Activated CD8-positive, alpha-beta memory T cell treated with anti-CD3 and anti-CD28 coated beads for 48 hours (primary cell): ENCODE results near the gene SNAP23.

Experiments used
- DNase-seq, 3 experiments: peaks; one replicate each; pipeline ENCODE4 v3.0.0-alpha.2; 2020; ENCODE audit warnings: low read depth in 2 of 3, low spot score in 2 of 3

The SNAP23 gene

DNA sequence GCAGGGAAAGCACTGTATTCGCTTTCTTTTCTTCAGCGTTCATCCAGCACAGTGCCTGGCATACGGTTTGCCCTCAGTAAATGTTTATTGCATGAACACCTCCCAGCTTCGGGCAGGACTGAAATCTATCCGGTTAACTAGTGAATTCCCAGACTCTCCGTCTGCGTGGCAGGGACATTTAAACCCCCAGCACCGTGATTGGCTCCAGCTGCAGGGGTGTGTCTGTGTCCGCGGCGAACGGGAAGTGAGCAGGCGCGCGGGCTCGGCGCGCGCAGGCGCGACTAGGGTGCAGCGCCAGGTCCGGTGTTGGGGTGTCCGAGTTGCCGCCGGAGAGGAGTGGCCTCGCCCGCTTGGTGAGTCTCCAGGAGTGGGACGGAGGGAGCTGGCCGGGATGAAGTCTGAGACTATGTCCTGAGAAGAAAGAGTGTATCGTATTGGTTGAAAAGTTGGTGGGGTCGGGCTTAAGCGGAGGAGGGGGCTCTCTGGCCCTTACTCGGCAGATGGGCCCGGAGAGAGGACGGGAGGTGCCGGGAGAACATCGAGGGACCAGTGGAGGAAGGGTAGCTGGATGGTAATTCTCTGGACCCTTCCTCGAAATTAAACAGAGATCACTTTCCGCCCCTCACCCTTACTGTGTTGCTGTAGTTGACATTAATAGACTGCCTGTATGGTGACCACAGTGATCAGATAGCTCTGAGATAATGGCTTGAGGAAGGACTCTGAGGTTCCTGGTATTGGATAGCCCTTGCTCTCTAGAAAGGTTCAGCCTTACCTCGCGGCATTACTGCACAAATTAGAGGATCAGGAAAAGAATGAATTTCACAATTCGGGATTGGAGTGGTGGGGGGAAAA, at the start of gene SNAP23:
Gene SNAP23, plus strand, starts transcription at position 274 of the 852 bp plus-strand sequence. CDS start 16,213 bp downstream, outside the sequence.
- peak; percentile 51 to 69 (median 67) for DNase-seq

DNA sequence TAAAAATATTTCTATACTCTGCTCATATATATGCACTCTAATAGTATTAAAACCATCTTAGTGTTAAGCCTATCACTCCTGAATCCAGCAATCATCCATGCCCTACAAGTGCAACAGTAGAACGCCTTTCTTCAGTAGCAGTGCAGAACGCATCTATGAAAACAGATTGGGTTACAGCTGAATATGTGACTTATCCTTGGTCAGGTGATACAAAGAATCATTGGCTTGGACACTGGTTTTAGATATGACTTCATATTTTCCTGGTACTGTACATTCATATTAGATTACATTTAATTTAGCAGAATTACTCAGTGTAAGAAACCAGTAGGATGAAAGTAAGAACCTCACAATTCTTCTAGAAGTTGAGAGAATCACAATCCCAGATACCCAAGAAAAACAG, 47.8 kb upstream of the SNAP23 start:
- DNase-seq, result no peak

- no peak for DNase-seq
Observed at GRCh38 chr15:42448281-42448680, 47.2 kb upstream of the SNAP23 start.

DNA sequence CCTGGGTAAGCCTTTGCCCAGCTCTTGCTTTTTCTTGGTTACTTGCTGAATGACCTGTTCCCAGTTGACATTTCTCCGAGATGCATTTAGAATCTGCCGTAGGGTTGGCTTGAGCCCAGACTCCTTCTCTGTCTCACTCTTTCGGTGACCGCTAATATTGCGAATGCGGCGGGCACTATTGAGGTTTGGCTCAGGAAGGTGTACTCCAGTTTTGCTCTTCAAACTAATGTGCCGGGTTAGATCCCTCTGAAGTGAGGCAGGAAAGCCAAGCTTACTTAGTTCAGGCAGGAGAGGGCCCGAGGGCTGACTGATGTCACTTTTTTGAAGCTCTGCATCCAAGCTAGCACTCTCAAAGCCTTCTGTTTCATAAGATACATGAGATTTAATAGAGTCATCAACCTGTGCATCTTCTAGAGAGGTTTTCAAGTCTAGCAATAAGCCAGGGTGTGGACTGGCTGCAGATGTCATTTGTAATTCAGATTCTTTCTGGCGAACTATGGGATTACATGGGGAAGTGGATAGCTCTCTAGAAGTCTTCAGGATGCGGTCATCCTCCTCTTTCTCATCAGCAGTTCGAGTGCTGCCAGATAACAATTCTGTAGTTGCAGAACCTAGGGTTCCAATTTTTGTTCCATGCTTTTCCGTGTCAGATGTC, 45.5 kb upstream of the SNAP23 start:
- no peak for DNase-seq

- no peak for DNase-seq
Observed at GRCh38 chr15:42450425-42450790, 45.0 kb upstream of the SNAP23 start.

GRCh38 chr15:42453826-42454225, 41.6 kb upstream of the SNAP23 start:
- no peak for DNase-seq

DNA sequence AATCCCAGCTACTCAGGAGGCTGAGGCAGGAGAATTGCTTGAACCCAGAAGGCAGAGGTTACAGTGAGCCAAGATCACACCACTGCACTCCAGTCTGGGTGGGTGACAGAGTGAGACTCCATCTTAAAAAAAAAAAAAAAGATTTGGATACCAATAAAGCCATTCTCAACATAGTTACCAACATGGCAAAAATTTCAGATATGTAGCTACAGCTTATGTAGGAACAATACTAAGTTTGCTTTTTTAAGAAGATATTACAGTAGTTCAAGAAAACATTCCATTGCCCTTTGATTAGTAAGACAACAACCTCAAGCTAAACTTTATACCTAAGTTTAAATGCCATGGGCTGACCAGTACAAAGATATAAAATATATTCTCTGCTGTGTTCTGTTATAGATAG, 38.9 kb upstream of the SNAP23 start:
- no peak for DNase-seq

- DNase-seq, result no peak
Observed at GRCh38 chr15:42456971-42457370, 38.5 kb upstream of the SNAP23 start.

DNA sequence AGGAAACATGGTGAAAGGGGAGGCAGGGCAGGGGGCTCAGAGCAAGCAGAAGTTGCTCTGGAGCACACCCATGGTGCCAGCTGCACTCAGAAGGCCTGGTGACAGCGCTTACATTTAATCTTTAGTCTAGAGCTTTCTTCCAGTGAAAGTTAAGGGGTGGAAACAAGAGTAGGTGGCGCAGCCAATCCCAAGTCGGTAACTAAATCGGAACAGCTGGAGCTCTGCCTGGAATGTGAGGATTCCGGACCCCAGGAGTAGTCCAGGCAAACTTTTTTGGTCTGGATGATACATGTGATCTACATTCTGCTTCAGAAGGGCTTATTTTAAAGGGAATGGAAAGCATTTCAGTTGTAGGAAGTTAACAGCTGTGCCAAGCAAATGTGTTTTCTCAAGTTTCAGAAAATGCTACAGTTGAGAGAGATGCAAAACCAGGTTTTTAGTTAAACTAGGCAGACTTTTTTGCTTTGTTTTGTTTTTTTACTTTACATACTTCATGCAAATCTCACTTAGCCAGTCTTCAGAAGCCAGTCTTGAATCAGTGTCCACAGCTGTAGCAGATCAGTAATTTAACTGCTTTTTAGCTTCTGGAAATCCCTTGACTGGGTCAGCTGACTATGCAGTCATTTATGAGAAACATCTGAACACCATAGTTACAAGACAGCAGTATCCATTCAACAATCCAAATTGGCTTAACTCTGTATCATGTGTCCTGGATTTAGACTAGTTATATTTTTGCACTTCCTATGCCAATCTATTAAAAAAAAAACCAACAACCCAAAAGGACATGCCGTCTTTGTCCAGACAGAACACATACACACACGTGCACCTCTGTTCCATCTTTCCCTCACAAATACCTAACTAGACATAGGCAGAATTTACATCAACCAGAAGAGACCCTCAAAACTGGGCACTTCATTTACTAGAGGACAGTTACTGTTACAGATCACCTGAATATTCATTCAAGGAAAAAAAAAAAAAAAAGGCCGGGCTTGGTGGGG, 37.7 kb upstream of the SNAP23 start:
- no peak for DNase-seq

GRCh38 chr15:42461261-42461660, 34.2 kb upstream of the SNAP23 start:
- no peak for DNase-seq

GRCh38 chr15:42465520-42466259, 29.7 kb upstream of the SNAP23 start:
- DNase-seq, result no peak

DNA sequence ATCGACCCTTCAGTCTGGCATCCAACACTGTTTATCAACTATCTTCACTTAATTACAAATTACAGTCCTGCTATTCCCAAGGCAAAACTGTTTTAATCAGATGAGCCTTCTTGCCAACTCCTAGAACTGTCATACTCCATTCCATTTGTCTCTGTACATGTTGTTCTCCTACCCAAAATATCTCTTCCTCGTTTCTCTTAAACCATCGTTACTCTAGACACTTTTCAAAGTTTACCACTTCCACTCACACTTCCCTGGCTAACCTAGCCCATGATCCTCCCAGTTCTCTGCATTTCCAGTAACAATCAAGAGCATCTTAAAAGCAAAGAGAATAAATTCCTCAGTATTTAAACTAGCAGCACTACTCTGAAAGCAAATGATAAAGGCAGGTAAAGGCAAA, 24.4 kb upstream of the SNAP23 start:
- DNase-seq, result no peak

DNA sequence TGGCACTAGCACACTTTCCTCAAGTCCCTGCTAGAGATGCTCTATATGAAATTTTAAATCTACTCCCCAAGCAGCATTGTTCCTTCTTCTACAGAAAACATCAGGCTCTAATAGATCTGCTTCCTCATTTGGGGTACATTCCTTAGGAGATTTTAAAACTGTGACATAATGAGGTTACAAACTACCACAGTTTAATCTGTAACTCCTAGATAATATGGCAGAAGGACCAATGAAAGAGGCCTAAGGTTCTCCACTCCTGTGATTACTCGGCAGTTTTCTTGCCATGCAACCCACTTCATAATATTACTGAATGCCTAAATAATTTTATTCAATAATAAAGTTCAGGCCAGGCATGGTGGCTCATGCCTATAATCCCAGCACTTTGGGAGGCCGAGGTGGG, 20.6 kb upstream of the SNAP23 start:
- no peak for DNase-seq

- DNase-seq, result no peak
Observed at GRCh38 chr15:42482701-42483100, 12.7 kb upstream of the SNAP23 start.

DNA sequence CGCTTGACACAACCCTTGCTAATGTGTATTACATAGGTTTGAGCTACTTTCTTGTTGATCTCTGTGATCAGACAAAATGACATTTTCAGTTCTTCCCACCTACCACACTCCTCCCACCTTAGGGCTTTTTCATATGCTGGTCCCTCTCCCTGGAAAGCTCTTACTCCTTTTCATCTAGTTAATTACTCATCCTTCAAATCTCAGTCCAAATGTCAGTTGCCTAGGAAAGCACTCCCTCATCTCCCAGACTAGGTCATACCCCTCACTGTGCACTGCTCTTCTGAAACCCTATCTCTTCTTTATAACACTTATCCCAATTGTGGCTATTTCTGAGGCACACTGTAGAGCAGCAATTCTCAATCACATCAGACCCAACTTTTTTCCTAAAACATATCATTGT, 11.8 kb upstream of the SNAP23 start:
- DNase-seq, result no peak

DNA sequence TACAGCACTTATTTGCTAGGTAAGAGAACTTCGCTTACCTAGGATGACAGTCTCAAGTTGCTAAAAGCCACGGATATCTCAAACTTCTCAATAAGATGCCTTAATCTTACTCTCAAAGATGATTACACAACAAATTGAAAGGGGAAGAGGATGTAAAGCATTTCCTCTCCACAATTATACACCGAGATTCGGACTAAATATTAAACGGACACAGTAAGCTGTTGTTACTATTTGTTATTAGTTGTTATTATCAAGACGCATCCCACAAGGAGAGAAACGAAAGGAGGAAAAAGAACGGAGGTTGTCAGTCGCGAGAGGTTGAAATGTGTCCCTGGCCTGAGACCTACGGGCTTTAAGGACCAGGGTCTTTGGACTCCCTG, 5.2 kb upstream of the SNAP23 start:
- no peak for DNase-seq

DNA sequence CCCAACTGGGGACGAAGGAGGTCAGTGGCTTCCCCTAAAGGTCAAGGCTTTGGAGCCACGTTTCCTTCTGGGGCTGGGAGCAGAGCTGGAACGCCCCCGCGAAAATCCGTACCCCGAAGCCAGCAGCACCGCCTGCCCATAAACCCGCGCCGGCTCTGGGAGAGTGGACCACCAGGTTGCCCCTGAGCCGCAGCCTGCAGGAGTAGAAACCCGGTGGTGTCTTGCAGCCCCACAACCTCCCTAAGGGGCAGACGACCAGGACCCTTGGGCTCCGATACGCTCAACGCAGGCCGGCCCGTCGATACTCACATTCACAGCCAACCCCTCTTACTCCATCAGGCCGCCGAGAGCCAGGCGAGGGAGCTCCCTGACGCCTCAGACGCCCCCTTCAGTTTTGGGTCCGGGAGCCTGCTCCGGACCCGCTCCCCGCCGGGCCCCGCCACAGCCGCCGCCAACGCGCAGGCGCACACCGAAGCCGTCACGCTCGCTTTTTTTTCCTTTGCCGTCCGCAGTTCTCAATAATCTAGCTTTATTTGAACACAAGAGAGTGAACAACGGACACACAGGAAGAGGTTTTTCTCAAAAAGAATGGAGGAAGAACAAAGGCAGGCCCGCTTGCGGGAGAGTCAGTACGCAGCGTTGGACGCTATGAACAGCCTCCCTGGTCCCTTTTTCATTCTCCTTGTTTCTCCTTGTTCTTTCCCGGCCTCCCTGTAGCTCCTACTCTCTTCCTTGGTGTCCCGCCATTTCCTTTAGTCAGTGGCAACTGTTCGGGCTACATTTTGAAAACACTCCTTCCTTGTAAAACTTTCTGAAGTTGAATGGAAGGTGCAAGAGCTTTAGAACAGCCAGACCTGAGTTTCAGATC, 4.5 kb upstream of the SNAP23 start, which contains the start of gene ZNF106:
Gene ZNF106, minus strand, starts transcription at position 471 of the 868 bp plus-strand sequence. CDS start 18,852 bp downstream, outside the sequence.
- peak; percentile 77 to 83 (median 81) for DNase-seq

DNA sequence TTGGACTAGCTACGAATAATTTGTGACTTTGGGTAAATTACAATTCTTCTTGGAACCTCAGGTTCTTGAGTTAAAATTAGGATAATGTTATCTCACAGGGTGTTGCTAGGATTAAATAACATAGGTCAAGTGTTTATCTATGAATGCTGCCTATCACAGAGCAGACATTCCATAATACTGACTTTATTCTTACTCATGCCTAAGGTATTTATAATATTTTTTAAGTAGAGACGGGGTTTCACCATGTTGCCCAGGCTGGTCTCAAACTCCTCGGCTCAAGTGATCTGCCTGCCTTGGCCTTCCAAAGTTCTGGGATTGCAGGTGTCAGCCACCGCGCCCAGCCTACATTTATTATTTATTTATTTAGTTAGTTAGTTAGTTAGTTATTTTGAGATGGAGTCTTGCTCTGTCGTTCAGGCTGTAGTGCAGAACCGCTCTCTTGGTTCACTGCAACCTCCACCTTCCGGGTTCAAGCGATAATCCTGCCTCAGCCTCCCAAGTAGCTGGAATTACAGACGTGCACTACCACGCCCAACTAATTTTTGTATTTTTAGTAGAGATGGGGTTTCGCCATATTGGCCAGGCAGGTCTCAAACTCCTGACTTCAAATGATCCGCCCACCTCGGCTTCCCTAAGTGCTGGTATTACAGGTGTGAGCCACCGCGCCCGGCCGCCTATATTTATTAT, 3.8 kb upstream of the SNAP23 start:
- DNase-seq, result no peak

GRCh38 chr15:42493679-42494078, 1.8 kb upstream of the SNAP23 start:
- DNase-seq, result no peak
